Smooth muscle cell (in vitro differentiated cells): ENCODE data around the gene KRTAP4-7. TPM values are rescaled to one million over a fixed set of nuclear protein-coding genes. Genes with fewer than 3 reads are reported as not detected.
"Not testable (repeated sequence)": the region's sequence is repeated elsewhere in the genome, so short reads cannot be mapped to it uniquely, and the experiment has no call there.

Source experiments
- DNase-seq: peaks from one replicate; lab custom pipeline; 2025; ENCODE audit not compliant: unreplicated experiment; lab: John Stamatoyannopoulos, UW
- H2AFZ ChIP-seq: fragments of 200-600 bp; sonication (generic); 2 replicates; pipeline ENCODE4 v1.6.0; 2016; ENCODE audit warnings: antibody characterized with exemption, low read depth, mild to moderate bottlenecking
- H3F3A ChIP-seq: fragments of 200-600 bp; sonication (generic); 2 replicates; pipeline ENCODE4 v1.6.0; 2017; ENCODE audit warnings: antibody characterized with exemption, low read depth
- H3K27ac ChIP-seq: fragments of 200-600 bp; sonication (generic); 2 replicates; pipeline ENCODE4 v1.5.1; 2016; ENCODE audit warnings: low read depth, mild to moderate bottlenecking
- H3K27me3 ChIP-seq: fragments of 200-600 bp; sonication (generic); 2 replicates; pipeline ENCODE4 v1.6.1; 2016; ENCODE audit warnings: low read depth, mild to moderate bottlenecking
- H3K36me3 ChIP-seq: fragments of 200-600 bp; sonication (generic); 2 replicates; pipeline ENCODE4 v1.5.1; 2016; ENCODE audit warnings: low read depth
- H3K4me1 ChIP-seq: fragments of 200-600 bp; sonication (generic); 2 replicates; pipeline ENCODE4 v1.5.1; 2016; ENCODE audit warnings: low read depth
- H3K4me2 ChIP-seq: fragments of 200-600 bp; sonication (generic); 2 replicates; pipeline ENCODE4 v1.6.0; 2016; ENCODE audit warnings: mild to moderate bottlenecking
- H3K4me3 ChIP-seq: fragments of 200-600 bp; sonication (generic); 2 replicates; pipeline ENCODE4 v1.5.1; 2016; ENCODE audit warnings: mild to moderate bottlenecking
- H3K79me2 ChIP-seq: fragments of 200-600 bp; sonication (generic); 2 replicates; pipeline ENCODE4 v1.6.0; 2016; ENCODE audit warnings: low read depth, mild to moderate bottlenecking
- H3K9ac ChIP-seq: fragments of 200-600 bp; sonication (generic); 2 replicates; pipeline ENCODE4 v1.6.0; 2016; ENCODE audit warnings: low read depth
- H3K9me3 ChIP-seq: fragments of 200-600 bp; sonication (generic); replicated peaks from 2 replicates; pipeline ENCODE4 v1.5.1; 2016; ENCODE audit warnings: low read depth
- H4K20me1 ChIP-seq: fragments of 200-600 bp; sonication (generic); 2 replicates; pipeline ENCODE4 v1.6.0; 2016; ENCODE audit warnings: low read depth
- CTCF ChIP-seq: fragments of 200-600 bp; sonication (generic); IDR thresholded peaks from 2 replicates; pipeline ENCODE4 v1.5.1; 2017; ENCODE audit warnings: borderline replicate concordance, mild to moderate bottlenecking, antibody characterized with exemption; ENCODE audit not compliant: insufficient read depth, poor library complexity, severe bottlenecking
- WGBS: methylation state at CpG from one replicate; pipeline ENCODE4 v1.1.7; 2016; ENCODE audit warnings: low lambda C conversion rate; 5-methylcytosine and 5-hydroxymethylcytosine counted together
- polyA plus RNA-seq: library from polyadenylated mRNA; unstranded; fragments of >200 nt; fragmentation: Nextera tagmentation; extraction: Ambion mirVana; gene quantifications from 2 replicates; pipeline ENCODE4 v1.2.1, GENCODE V29; 2016
- total RNA-seq: library from RNA; depleted of rRNA; stranded (reverse); fragments of >200 nt; gene quantifications from 2 replicates; pipeline ENCODE4 v1.2.3, GENCODE V29; 2014

Gene KRTAP4-7
- total and polyA plus RNA-seq, 2 experiments from 2014 or later, result not detected

GRCh38 chr17:41042953-41043352, 41.0 kb upstream of the KRTAP4-7 start:
- Histone ChIP-seq H3K36me3 (no peaks in the 10 kb centered on the region), H3K27ac (no peak overlapping the region), H3F3A (no peaks in the 10 kb centered on the region), H3K4me3 (no peak overlapping the region), H3K4me1 (no peaks in the 10 kb centered on the region), H3K9ac (no peak overlapping the region), H2AFZ (no peak overlapping the region), H3K4me2 (no peak overlapping the region), H3K27me3 (no peaks in the 10 kb centered on the region), H3K79me2 (no peaks in the 10 kb centered on the region), H3K9me3 (no peaks in the 10 kb centered on the region), H4K20me1 (no peaks in the 10 kb centered on the region)
- 100% methylated on average over 1 of the region's 1 CpG for WGBS
- no peak for DNase-seq
- no peak for TF ChIP-seq CTCF

GRCh38 chr17:41046735-41047465, 37.0 kb upstream of the KRTAP4-7 start, which contains the start of gene KRTAP2-1:
KRTAP2-1 (minus strand) TSS chr17:41047316; CDS start chr17:41047267, 49 bp downstream.
- not testable (repeated sequence) for H4K20me1 ChIP-seq, H3K79me2 ChIP-seq, H3K9me3 ChIP-seq, H3K27me3 ChIP-seq, DNase-seq, H3F3A ChIP-seq, H2AFZ ChIP-seq, H3K9ac ChIP-seq, H3K4me2 ChIP-seq, H3K4me3 ChIP-seq, H3K4me1 ChIP-seq, H3K36me3 ChIP-seq
- 89% methylated on average over 9 of the region's 33 CpGs for WGBS
- H3K27ac ChIP-seq, result peak within 1 kb of the TSS; percentile 89

- peak overlapping the region; percentile 42 for H3K9ac ChIP-seq
- no peak for DNase-seq
Observed at GRCh38 chr17:41048441-41048840, 35.5 kb upstream of the KRTAP4-7 start.

GRCh38 chr17:41049110-41049509, 34.8 kb upstream of the KRTAP4-7 start:
- no peaks in the 10 kb centered on the region for H3K9me3 ChIP-seq
- no peaks in the 10 kb centered on the region for H3K27me3 ChIP-seq
- peak overlapping the region; percentile 46 for H3K4me2 ChIP-seq
- WGBS, result 24% methylated on average over 2 of the region's 2 CpGs
- no peak for DNase-seq
- H3K79me2 ChIP-seq, result no peaks in the 10 kb centered on the region
- no peaks in the 10 kb centered on the region for H3F3A ChIP-seq
- H3K27ac ChIP-seq, result peak overlapping the region; percentile 89
- TF ChIP-seq CTCF, result no peak
- H3K36me3 ChIP-seq, result no peaks in the 10 kb centered on the region
- H4K20me1 ChIP-seq, result no peaks in the 10 kb centered on the region
- H3K4me3 ChIP-seq, result no peak overlapping the region
- peak overlapping the region; percentile 42 for H3K9ac ChIP-seq
- H3K4me1 ChIP-seq, result peaks cover 4% of the 10 kb centered on the region
- H2AFZ ChIP-seq, result no peak overlapping the region

More at GRCh38 chr17:41048441-41048840, 35.5 kb upstream of the KRTAP4-7 start:
- Histone ChIP-seq H3K4me2 (peak overlapping the region; percentile 46), H3K27me3 (no peaks in the 10 kb centered on the region), H3K9me3 (no peaks in the 10 kb centered on the region), H3K27ac (peak overlapping the region; percentile 89), H4K20me1 (no peaks in the 10 kb centered on the region), H2AFZ (no peak overlapping the region), H3K4me3 (no peak overlapping the region), H3F3A (no peaks in the 10 kb centered on the region), H3K79me2 (no peaks in the 10 kb centered on the region), H3K4me1 (peaks cover 4% of the 10 kb centered on the region), H3K36me3 (no peaks in the 10 kb centered on the region)
- TF ChIP-seq CTCF, result no peak
- 33% methylated on average over 7 of the region's 7 CpGs for WGBS
